Stimulated activated CD4-positive, alpha-beta T cell treated with anti-CD3 and anti-CD28 coated beads, TNF-alpha, amount 100 ng/mL, for 4 hours (primary cell): ENCODE results near the gene PBX1.

Experiments
- DNase-seq, 3 experiments: peaks; one replicate each; pipeline ENCODE4 v3.0.0-alpha.2; 2020; ENCODE audit warnings: low read depth in 3 of 3

Gene PBX1

GRCh38 chr1:164563721-164564360 lies 4.9 kb downstream of the PBX1 start:
- DNase-seq: no peak

- no peak for DNase-seq
Measured at GRCh38 chr1:164564378-164564777, 5.4 kb downstream of the PBX1 start.

GRCh38 chr1:164565357-164565756 lies 6.4 kb downstream of the PBX1 start:
- no peak for DNase-seq

- DNase-seq: no peak
Measured at GRCh38 chr1:164567774-164568173, 8.8 kb downstream of the PBX1 start.

- DNase-seq: no peak
Measured at GRCh38 chr1:164569241-164569640, 10.3 kb downstream of the PBX1 start.

GRCh38 chr1:164569866-164570265 lies 10.9 kb downstream of the PBX1 start:
- no peak for DNase-seq

DNA sequence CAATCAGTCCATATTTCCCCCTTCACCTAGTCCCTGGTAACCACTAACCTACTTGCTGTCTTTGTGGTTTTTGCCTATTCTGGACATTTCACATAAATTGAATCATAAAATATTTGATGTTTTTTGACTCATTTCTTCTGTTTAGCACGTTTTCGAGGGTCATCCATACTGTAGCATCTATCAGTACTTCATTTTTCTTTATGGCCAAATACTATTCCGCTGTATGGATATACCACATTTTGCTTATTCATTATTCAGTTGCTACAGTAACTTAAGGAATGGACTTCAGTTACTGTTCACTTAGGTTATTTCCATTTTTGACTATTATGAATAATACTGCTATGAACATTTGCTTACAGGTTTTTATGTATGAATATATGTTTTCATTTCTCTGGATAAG lies 12.3 kb downstream of the PBX1 start:
- no peak for DNase-seq

GRCh38 chr1:164575356-164575886 lies 16.4 kb downstream of the PBX1 start:
- no peak for DNase-seq

DNA sequence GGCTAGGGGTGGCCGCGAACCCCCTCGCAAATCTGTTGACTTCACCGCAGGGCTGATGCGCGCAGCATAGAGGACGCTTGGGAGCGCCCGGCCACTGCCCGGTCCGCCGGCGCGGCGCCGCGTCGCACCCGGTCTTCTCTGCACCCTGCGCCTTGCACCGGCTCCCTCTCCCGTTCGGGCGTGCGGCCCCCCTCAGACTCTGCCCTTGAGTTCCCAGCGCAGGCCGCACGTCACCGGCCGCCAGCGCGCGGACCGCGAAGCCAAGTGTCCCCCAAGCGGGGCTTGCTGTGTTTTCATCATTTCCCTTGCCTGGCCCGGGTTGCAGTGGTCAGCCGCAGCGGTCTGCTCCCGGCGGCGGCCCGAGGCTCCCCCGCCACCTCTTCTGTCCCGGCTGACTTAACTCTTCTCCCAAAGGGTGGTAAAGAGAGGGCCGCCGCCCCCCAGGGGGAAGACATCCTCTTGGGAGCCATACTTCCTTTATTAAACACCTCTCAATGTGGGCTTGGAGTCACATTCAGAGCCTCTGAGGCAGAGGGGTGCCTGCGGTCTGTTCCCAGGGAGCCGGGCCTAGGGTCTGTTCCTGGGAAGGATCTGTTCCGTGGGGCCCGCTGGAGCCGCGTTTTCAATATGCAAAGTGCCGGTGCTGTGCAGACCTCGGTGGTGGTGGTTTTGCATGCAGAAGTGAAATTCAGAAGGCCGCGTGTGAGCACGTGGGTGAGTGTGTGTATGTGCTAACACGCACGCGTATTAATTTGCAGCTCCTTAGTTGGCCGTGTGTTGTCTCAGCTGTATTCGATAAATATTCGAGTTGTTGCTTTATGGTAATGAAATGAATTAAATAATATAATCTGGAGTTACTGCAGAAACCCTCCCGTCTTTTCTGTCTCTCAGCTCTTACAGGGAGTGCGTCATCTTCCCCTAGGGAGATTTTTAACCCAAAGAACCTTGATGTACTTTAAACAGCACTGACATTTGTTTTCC lies 17.6 kb downstream of the PBX1 start:
- DNase-seq: no peak

- DNase-seq: no peak
Measured at GRCh38 chr1:164577291-164577690, 18.3 kb downstream of the PBX1 start.

DNA sequence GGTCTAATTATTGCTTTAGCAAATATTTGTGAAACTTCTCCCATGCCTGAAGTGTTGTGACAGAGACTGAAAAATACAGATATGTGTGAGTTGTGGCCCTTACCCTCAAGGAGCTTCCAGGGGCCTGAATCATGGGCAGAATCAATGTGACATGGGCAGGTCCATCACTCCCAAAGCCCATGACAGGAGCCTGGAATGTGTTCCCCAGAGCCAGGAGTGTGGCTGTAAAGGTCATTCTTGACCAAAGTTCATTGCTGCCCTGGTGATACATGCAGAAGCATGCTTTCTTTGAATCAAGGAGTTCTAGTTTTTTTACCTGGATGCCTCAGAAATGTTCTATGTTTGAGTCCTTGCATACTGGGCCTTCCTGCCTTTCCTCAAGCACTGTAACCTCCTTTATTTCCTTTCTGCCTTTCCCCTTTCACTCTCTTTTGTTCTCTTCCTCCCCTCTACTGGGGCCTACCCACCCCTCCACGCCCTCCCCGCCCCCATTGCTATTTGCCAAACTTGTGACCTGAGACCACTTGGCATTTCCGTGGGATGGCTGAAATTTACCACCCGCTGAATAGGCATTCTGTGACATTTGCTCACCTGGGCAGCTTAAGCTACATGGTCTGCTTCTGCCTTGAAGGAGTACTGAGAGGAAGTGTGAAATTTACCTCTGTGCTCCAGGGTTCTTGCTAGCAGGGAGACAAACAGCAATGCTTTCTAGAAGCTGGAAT lies 19.7 kb downstream of the PBX1 start:
- no peak for DNase-seq

GRCh38 chr1:164579381-164579780 lies 20.4 kb downstream of the PBX1 start:
- DNase-seq: no peak

DNA sequence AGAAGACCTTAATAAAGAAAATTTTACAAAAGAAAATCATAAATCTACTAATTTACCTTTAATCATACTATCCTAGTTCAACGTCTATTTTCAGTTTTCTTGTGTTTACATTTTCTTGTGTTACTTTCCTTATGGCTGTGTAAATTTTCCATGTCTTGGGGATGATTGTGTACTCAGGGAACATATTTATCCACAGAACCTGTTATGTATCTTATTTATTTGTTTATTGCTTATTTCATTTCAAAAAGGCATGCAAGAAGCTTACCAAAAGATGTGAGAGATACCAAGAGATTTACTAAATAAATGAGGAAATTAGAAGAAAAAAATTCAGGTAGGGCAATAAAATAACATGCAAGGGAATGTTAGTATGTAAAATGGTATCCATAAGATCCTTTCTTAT lies 22.8 kb downstream of the PBX1 start:
- DNase-seq: no peak

- no peak for DNase-seq
Measured at GRCh38 chr1:164583196-164583595, 24.2 kb downstream of the PBX1 start.

DNA sequence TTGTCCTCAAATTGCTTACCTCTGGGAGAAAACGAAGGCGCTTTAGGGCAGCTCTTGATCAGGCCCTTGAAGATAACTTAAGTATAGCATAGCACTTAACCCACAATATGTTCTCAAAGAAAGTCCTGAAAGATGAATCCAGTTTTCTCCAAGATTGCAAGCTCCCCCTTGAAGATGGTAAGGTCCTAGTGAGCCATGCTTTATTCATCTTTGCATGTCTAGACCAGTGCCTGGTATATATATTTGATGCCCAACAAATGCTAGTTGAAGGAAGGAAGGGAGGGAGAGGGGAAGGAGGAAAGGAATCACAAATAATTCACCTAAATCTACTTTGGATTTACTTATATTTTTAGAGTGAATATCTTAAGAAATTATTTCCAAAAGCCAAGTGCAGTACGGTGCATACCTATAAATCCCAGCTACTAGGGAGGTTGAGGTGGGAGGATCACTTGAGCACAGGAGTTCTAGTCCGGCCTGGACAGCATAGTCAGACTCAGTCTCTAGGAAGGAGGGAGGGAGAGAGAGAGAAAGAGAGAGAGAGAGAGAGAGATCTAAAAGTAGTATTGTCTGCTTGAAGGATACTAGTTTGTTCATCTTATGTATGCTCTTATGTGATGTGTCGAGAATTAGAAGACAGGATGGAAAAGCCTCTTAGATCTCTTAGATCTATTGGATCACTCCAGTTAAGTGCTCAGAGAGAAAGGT lies 25.0 kb downstream of the PBX1 start:
- no peak for DNase-seq

GRCh38 chr1:164586591-164586990 lies 27.6 kb downstream of the PBX1 start:
- DNase-seq: no peak

GRCh38 chr1:164587617-164588501 lies 28.9 kb downstream of the PBX1 start:
- DNase-seq: no peak

DNA sequence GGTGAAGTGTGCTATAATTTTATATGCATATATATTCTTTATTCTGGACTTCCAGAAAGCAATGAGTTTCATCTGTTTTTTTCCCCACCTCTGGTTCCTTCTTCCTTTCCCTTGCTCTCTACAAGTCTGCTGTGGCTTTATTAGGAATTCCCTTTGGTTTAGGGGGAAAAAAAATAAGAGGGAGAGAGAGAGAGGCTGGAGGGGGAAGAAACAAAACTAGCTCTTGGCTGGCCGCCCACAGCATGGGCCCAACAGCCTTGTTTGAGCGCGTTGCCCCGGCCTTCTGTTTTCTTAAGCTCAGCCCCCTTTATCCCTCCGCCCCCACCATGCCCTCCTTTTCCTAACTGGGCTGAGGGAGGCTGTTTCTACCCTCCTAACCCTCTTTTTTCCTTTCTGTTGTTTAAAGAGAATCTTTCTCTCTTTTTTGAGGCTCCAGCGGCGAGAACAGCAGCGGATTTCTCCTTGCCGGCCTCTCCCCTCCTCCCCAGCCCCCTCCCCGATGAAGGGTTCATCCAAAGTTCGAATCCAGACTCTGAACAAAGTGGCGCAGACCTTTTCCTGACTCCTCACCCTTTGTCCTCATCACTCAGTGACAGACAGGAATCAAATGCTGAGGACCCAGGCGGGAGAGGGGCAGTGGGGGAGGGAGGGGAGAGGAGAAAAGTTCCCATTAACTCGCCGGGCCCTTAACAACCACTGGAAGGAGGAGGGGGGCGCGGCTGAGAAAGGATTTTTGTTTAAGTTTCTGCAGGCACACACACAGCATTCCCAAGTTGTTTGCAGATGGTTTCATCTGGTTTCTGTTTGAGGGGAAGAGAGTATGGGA lies 29.7 kb downstream of the PBX1 start:
- DNase-seq: no peak

- no peak for DNase-seq
Measured at GRCh38 chr1:164589408-164589807, 30.4 kb downstream of the PBX1 start.
